ENCODE data around the gene AAK1. TPM values are rescaled to one million over a fixed set of nuclear protein-coding genes. Genes with fewer than 3 reads are reported as not detected.
A peak's percentile ranks its signal among the peaks of the same experiment; 100 is the strongest.

The AAK1 gene
- total RNA-seq, 1 donor from 2014 or later: 66.4 TPM

- Mint-ChIP-seq H3K36me3 (no peaks in the 10 kb centered on the region), H3K4me1 (peaks cover 26% of the 10 kb centered on the region), H3K9me3 (no peaks in the 10 kb centered on the region), H3K4me3 (no peak overlapping the region), H3K27ac (peak overlapping the region; percentile 57), H3K27me3 (ENCODE audit: low read depth) (no peaks in the 10 kb centered on the region)
- TF ChIP-seq CTCF (IDR thresholded peaks at IDR 0.05; ENCODE audit: unreplicated experiment): no peak
- DNase-seq (ENCODE audit: low spot score in 2 of 2, unreplicated experiment in 2 of 2): no peak
Measured at GRCh38 chr2:69438580-69438979, 205.0 kb downstream of the AAK1 start.

- Mint-ChIP-seq H3K4me1 (peaks cover 26% of the 10 kb centered on the region), H3K27me3 (ENCODE audit: low read depth) (no peaks in the 10 kb centered on the region)
Measured at GRCh38 chr2:69437751-69438154, 205.8 kb downstream of the AAK1 start.

GRCh38 chr2:69436938-69437750 is 206.4 kb downstream of the AAK1 start, which contains the start of gene NFU1:
Gene NFU1, minus strand, starts transcription at chr2:69437435. Its CDS starts 13 bp downstream, at chr2:69437422.
- TF ChIP-seq CTCF (IDR thresholded peaks at IDR 0.05; ENCODE audit: unreplicated experiment): peak; percentile 65
- Mint-ChIP-seq H3K9me3 (no peaks in the 10 kb centered on the region), H3K27ac (peak within 1 kb of the TSS; percentile 97), H3K4me1 (peaks cover 26% of the 10 kb centered on the region), H3K27me3 (ENCODE audit: low read depth) (no peaks in the 10 kb centered on the region), H3K4me3 (peak within 1 kb of the TSS; percentile 94), H3K36me3 (no peaks in the 10 kb centered on the region)
- DNase-seq (ENCODE audit: low spot score in 2 of 2, unreplicated experiment in 2 of 2): peak; percentile 85 to 93

More at GRCh38 chr2:69437751-69438154, 205.8 kb downstream of the AAK1 start:
- no peaks in the 10 kb centered on the region for H3K36me3 Mint-ChIP-seq
- H3K4me3 Mint-ChIP-seq: peak overlapping the region; percentile 94
- H3K9me3 Mint-ChIP-seq: no peaks in the 10 kb centered on the region
- no peak for DNase-seq (ENCODE audit: low spot score in 2 of 2, unreplicated experiment in 2 of 2)
- H3K27ac Mint-ChIP-seq: peak overlapping the region; percentile 97
- no peak for TF ChIP-seq CTCF (IDR thresholded peaks at IDR 0.05; ENCODE audit: unreplicated experiment)

- peak overlapping the region; percentile 94 for H3K4me3 Mint-ChIP-seq
- DNase-seq (ENCODE audit: low spot score in 2 of 2, unreplicated experiment in 2 of 2): no peak
- no peaks in the 10 kb centered on the region for H3K9me3 Mint-ChIP-seq
- no peaks in the 10 kb centered on the region for H3K27me3 Mint-ChIP-seq (ENCODE audit: low read depth)
- H3K27ac Mint-ChIP-seq: peak overlapping the region; percentile 97
- peaks cover 2% of the 10 kb centered on the region for H3K36me3 Mint-ChIP-seq
- TF ChIP-seq CTCF (IDR thresholded peaks at IDR 0.05; ENCODE audit: unreplicated experiment): no peak
- H3K4me1 Mint-ChIP-seq: peaks cover 26% of the 10 kb centered on the region
Measured at GRCh38 chr2:69436596-69436937, 207.0 kb downstream of the AAK1 start.

- Mint-ChIP-seq H3K4me1 (peaks cover 26% of the 10 kb centered on the region), H3K4me3 (peak overlapping the region; percentile 13), H3K9me3 (no peaks in the 10 kb centered on the region), H3K36me3 (peaks cover 2% of the 10 kb centered on the region), H3K27ac (no peak overlapping the region), H3K27me3 (ENCODE audit: low read depth) (no peaks in the 10 kb centered on the region)
- no peak for TF ChIP-seq CTCF (IDR thresholded peaks at IDR 0.05; ENCODE audit: unreplicated experiment)
- DNase-seq (ENCODE audit: low spot score in 2 of 2, unreplicated experiment in 2 of 2): no peak
Measured at GRCh38 chr2:69434753-69435152, 208.8 kb downstream of the AAK1 start.
